K562 (cell line): ENCODE results near the gene ZDHHC8.

Experiments
- CTCF ChIP-seq, 3 experiments: IDR thresholded peaks in 2 of 3; conservative IDR thresholded peaks in 1 of 3; 2 replicates each; pipeline ENCODE4 v1.5.1; 2011 to 2012; ENCODE audit warnings: low read length in 3 of 3, mild to moderate bottlenecking in 3 of 3, control low read depth in 2 of 3, improper control_type of control experiment in 1 of 3, inconsistent platforms in 1 of 3, low read depth in 1 of 3, mixed read lengths in 1 of 3, moderate library complexity in 1 of 3; ENCODE audit not compliant: insufficient read depth in 2 of 3
- EP400 ChIP-seq: fragments of 450-650 bp; IDR thresholded peaks from 2 replicates; pipeline ENCODE4 v1.6.1; 2017; ENCODE audit warnings: antibody characterized with exemption, mild to moderate bottlenecking, moderate library complexity
- JUN ChIP-seq, 2 experiments: sonication (generic) in 1 of 2; formaldehyde crosslinking in 1 of 2; IDR thresholded peaks; 2 replicates each; pipeline versions ENCODE4 v1.6.1 to v1.8.0; 2012 to 2022; ENCODE audit warnings: borderline replicate concordance in 2 of 2, mild to moderate bottlenecking in 2 of 2, improper control_type of control experiment in 1 of 2, low read depth in 1 of 2, low read length in 1 of 2, missing genetic modification reagents in 1 of 2
- NR2F6 ChIP-seq: fragments of 450-650 bp; formaldehyde crosslinking; IDR thresholded peaks from 2 replicates; pipeline ENCODE4 v1.4.0; 2020; ENCODE audit warnings: mild to moderate bottlenecking
- PCBP2 ChIP-seq: fragments of 200-400 bp; formaldehyde crosslinking; IDR thresholded peaks from 2 replicates; pipeline ENCODE4 v1.6.1; 2018; ENCODE audit warnings: low read length, low read depth, mild to moderate bottlenecking, moderate library complexity; ENCODE audit not compliant: poor library complexity, severe bottlenecking
- YBX1 ChIP-seq: fragments of 450-650 bp; IDR thresholded peaks from 2 replicates; pipeline ENCODE4 v1.7.1; 2016; ENCODE audit warnings: mild to moderate bottlenecking
- ZKSCAN3 ChIP-seq: fragments of 250-450 bp; sonication (Bioruptor Pico); IDR thresholded peaks from 2 replicates; pipeline ENCODE4 v1.4.0; 2020
- ZNF740 ChIP-seq, 3 experiments: fragments of 200-800 bp in 1 of 3; sonication (Bioruptor generic) in 1 of 3; sonication (generic) in 1 of 3; formaldehyde crosslinking in 1 of 3; IDR thresholded peaks; 2 replicates each; pipeline versions ENCODE4 v1.6.1 to v1.8.0; 2016 to 2022; ENCODE audit warnings: mild to moderate bottlenecking in 2 of 3, missing compliant biosample characterization in 2 of 3, missing genetic modification characterization in 2 of 3, missing genetic modification reagents in 1 of 3
- ZSCAN32 ChIP-seq: fragments of 450-650 bp; formaldehyde crosslinking; IDR thresholded peaks from 2 replicates; pipeline ENCODE4 v1.4.0; 2020; ENCODE audit warnings: mild to moderate bottlenecking, moderate library complexity

GRCh38 chr22:20165421-20165820 lies 33.8 kb downstream of the ZDHHC8 start:
- TF ChIP-seq ZNF740 (CRISPR knock-in tag; IDR thresholded peaks at IDR 0.05): no peak
- TF ChIP-seq ZNF740 (tag; IDR thresholded peaks at IDR 0.05): no peak
- TF ChIP-seq PCBP2: no peak
- no peak for TF ChIP-seq YBX1
- no peak for TF ChIP-seq ZSCAN32
- TF ChIP-seq ZKSCAN3 (CRISPR knock-in tag): no peak
- no peak for TF ChIP-seq EP400
- TF ChIP-seq NR2F6 (CRISPR knock-in tag): no peak
- no peak for TF ChIP-seq JUN (IDR thresholded peaks at IDR 0.05; ENCODE audit: borderline replicate concordance, low read depth, low read length)
- no peak for TF ChIP-seq JUN (CRISPR knock-in tag; IDR thresholded peaks at IDR 0.05; ENCODE audit: borderline replicate concordance)
- no peak for TF ChIP-seq CTCF (IDR thresholded peaks at IDR 0.05 in 2 of 3, conservative IDR thresholded peaks at IDR 0.05 in 1 of 3; ENCODE audit: insufficient read depth in 2 of 3, low read depth in 1 of 3, low read length in 3 of 3)
